Measurements from ENCODE around the gene CHCHD5. TPM values are rescaled to one million over a fixed set of nuclear protein-coding genes. Genes with fewer than 3 reads are reported as not detected.
"Not testable (repeated sequence)": the region's sequence is repeated elsewhere in the genome, so short reads cannot be mapped to it uniquely, and the experiment has no call there.

CHCHD5 gene
- total RNA-seq, 1 experiment from 2014 or later: 30.7 TPM

DNA sequence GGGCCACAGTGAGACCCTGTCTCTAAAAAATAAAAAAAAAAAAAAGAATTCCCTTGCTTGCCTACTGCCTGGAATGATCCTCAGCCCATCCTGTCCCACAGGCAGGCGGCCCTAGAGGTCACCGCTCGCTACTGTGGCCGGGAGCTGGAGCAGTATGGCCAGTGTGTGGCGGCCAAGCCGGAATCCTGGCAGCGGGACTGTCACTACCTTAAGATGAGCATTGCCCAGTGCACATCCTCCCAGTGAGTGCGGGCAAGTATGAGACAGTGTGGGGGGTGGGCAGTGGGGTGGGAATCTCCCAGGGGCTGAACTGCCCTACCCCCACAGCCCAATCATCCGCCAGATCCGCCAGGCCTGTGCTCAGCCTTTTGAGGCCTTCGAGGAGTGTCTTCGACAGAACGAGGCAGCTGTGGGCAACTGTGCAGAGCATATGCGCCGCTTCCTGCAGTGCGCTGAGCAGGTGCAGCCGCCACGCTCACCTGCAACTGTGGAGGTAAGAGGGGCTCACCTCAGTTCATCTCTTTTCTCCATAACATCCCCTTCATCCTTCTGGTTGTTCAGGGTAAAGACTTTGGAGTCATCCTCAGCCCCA is 1.6 kb downstream of the CHCHD5 start:
- DNase-seq (ENCODE audit: extremely low read depth, low read depth): no peak

DNA sequence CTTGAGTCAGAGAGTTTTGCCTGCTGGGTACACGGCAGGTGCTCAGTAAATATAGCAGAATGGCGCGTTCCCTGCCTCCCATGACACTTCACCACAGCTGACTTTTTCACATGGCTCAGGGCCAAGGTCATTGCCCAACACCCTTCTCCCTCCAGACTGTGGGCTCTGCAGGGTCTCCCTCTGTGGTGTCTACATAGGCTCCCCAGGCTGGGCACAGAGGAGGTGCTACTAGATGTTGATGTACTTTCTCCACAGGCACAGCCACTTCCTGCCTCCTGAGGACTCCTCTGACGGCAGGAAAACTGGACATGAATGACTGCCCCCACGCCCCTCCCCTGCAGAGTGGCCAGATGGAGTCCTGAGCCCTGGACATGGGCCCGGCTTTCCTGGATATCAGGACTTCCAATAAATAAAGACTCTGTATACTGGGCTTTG is 4.2 kb downstream of the CHCHD5 start:
- no peak for DNase-seq (ENCODE audit: extremely low read depth, low read depth)

DNA sequence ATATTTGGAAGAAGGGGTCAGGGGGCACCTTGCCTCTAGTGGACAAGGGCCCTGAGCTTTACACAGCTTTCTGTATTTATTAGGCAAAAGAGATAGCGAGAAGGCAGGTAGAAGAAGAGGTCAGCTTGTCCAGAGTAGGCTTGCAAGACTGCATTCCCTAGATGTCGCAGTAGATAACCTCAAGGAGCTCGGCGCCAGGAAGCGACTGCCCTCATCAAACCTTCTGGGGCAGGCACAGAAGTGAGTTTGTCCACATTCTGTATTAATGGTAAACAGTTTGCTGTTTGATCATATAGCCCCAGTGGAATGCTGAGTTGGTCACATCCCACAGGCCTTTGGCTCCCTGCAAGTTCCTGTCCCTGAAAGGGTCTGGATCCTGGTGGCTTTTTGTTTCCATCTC is 7.0 kb downstream of the CHCHD5 start:
- no peak for DNase-seq (ENCODE audit: extremely low read depth, low read depth)

DNA sequence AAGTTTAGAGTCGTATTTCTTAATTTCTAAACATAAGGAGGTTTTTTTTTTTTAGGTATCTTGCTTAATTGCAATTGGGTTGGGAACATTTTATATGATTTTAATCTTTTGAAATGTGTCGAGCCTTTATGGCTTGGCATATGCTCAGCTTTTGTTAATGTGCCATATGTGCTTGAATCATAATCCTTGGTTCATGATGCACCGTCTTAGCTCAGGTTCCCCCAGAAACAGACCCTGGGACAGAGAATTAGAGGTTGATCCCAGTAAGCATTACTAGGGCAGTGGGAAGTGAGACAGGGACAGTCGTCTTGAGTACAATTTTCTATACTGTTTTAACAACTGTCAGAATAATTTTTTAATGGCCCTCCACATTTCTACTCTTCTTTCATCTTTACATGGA is 9.3 kb downstream of the CHCHD5 start:
- DNase-seq (ENCODE audit: extremely low read depth, low read depth): no peak

DNA sequence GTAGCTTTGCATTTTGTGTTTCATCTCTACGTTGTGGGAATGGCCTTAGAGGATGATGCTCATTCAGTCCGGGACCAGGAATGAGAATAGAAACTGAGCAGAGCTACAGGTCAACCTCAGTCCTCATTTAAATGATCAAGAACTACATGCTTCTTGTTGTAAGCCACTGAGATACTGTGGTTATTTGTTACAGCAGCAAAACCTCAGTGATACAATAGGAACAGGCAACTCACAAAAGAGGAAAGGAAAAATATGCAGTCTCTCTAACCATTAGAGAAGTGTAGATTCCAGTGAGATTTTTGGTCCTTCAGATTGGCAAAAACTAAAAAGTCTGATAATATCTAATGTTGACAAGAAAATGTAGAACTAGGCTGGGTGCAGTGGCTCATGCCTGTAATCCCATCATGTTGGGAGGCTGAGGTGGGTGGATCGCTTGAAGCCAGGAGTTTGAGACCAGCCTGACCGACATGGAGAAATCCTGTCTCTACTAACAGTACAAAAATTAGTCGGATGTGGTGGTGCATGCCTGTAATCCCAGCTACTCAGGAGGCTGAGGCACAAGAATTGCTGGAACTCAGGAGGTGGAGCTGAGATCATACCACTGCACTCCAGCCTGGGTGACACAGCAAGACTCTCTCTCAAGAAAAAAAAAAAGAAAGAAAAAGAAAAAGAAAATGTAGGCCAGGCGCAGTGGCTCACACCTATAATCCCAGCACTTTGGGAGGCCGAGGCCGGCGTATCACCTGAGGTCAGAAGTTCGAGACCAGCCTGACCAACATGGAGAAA is 13.3 kb downstream of the CHCHD5 start:
- DNase-seq (ENCODE audit: extremely low read depth, low read depth): no peak

DNA sequence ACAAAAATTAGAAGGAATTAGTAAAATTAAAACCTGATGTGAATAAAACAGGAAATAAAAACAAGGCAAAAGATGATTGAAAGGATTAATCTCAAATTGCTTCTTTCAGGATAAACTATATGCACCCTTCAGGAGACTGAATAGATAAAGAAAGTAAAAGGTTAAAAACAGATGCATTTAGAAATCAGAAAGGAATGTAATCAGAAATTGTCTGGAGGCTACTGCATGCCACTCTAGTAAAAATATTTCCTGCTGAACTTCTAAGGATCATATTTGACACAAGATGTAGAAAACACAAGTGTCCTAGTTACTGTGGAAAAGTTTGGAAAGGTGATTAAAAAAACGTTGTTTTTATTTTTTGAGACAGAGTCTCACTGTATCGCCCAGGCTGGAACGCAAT is 16.2 kb downstream of the CHCHD5 start:
- no peak for DNase-seq (ENCODE audit: extremely low read depth, low read depth)

DNA sequence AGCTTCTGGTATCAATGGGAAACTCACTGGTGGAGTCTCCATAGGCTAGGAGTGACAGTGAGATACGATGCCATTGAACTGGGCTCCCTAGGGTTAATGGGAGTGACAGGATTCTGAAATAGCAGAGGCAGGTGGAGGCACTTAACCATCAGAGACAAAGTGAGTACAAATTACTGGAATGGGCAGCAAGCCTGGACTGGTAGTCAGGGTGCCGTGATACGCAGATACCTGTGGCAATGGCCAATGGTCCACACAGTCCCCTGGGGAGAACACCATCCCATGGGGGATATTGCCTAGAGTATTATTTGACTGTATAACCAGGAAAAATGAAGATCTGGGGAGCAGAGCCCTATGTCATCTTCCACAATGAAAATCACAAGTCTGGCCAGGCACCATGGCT is 17.3 kb downstream of the CHCHD5 start:
- no peak for DNase-seq (ENCODE audit: extremely low read depth, low read depth)

DNA sequence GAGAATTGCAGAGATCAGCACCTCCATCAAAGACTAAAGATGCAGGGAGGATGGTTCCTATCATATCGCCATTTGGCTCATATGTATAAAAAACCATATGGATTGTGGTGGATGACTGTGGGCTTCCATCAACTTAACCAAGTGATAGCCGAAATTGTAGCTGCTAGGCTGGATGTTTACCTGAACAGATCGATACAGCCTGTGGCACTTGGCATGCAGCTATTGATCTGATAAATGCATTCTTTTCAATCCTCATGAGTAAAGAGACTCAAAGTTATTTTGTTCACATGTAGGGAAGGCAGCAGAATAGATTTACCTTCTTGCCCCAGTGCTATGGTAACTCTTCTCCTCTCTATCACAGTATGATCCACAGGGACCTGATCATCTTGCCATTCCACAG is 18.5 kb downstream of the CHCHD5 start:
- no peak for DNase-seq (ENCODE audit: extremely low read depth, low read depth)

DNA sequence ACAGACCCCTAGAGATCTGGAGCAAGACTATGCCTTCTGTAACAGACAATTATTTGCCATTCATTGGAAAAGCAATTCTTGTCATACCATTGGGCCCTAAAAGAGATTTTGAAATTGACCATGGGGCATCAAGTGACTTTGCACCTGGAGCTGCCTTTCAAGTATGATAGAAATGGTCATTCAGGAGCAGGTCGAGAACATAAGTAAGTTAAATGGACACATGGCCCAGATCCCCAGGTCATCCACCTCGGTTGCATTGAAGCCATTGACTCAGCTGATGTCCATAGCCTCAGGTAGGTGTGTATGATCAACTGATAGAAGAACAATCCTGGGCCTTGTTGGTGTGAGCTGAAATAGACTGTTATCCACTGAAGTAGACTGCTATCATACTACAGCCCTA is 19.3 kb downstream of the CHCHD5 start:
- no peak for DNase-seq (ENCODE audit: extremely low read depth, low read depth)

DNA sequence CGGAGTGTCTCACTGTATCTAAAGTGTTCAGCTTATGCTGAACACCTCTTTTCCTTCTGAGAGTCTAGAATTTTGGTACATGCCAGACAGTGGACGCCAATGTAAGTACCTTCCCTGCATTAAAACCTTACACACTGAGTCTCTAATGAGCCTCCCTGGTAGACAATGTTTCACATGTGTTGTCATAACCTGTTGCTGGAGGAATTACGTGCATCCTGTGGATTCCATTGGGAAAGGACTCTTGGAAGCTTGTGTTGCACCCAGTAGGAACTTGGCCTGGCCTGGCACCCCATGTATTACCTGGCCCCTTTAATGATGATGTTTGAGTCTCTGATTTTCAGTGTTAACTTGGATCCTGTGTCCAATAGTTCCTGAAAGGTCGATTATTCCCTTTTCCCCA is 20.5 kb downstream of the CHCHD5 start:
- DNase-seq (ENCODE audit: extremely low read depth, low read depth): no peak

DNA sequence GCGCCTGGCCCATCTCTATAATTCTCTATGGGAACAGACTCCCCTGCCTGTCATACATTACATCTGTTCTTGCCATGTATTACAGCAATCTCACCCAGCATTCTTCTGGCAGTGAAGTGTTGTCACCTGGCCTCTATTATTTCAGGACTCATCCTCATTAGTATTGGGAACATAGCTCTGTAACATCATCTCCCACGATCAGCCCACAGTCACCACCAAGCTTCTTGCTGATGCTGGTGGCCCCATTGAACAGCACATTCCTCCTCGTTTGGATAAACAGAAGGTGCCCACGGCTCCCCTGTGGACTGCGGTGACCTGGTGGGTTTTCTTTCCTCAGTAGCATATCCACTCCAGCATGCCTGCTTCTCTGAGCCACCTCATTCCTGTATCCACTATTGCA is 21.5 kb downstream of the CHCHD5 start:
- no peak for DNase-seq (ENCODE audit: extremely low read depth, low read depth)

DNA sequence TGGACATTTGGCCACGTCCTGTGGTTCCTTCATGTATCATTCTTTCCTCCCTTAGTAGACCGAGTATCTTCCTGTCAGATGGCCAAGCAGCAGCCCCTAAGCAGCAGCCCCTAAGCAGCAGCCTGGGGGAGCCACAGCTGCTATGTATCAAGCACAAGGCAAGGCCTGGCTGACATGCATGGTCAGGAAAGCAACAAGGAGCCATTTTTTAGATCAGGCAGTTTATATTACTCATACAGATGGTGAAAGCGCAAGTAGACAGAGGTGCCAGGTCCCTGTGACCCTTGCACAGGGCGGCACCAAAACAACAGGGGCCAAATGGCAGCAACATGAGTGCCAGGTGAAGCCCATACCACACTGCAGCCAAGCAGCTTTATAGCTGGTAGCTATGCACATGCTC is 22.1 kb downstream of the CHCHD5 start:
- no peak for DNase-seq (ENCODE audit: extremely low read depth, low read depth)

DNA sequence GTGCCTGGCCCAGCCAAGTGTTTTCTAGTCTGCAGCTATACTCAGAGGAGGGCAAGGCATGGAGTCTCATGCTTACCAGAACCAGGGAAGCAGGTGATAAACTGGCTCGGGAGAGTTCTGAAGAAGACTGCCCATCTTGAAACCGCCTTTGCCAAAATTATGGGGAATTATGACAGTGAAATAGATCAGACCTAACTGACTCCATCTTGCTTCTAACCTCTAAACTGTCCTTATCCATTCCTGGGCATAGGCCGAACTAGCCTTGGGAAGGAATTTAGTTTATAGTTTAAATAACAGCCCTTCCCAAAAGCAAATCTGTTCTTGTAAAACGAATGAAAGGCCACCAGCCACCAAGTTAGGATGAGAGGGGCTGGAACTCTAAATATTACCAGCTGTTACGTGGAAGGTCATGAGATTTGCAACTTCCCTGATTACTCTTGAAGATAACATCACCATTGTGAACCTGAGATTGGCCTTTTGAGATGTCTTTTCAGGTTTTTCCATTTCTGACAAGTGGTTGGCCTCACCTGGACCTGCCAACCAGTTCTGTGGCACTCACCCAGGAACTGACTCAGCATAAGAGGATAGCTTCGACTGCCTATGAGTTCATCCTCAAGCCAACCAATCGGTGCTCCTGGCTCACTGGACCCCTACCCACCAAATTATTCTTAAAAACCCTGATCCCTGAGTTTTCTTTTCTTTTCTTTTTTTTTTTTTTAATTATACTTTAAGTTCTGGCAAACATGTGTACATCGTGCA is 23.4 kb downstream of the CHCHD5 start:
- no peak for DNase-seq (ENCODE audit: extremely low read depth, low read depth)

DNA sequence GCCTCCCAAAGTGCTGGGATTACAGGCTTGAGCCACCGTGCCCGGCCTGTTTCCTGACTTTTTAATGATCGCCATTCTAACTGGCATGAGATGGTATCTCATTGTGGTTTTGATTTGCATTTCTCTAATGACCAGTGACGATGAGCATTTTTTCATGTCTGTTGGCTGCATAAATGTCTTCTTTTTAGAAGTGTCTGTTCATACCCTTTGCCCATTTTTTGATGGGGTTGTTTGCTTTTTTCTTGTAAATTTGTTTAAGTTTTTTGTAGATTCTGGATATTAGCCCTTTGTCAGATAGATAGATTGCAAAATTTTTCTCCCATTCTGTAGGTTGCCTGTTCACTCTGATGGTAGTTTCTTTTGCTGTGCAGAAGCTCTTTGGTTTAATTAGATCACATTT is 24.9 kb downstream of the CHCHD5 start:
- not testable (repeated sequence) for DNase-seq (ENCODE audit: extremely low read depth, low read depth)

DNA sequence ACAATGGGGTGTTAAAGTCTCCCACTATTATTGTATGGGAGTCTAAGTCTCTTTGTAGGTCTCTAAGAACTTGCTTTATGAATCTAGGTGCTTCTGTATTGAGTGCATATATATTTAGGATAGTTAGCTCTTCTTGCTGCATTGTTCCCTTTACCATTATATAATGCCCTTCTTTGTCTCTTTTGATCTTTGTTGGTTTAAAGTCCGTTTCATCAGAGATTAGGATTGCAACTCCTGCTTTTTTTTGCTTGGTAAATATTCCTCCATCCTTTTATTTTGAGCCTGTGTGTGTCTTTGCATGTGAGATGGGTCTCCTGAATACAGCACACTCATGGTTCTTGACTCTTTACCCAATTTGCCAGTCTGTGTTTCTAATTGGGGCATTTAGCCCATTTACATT is 27.9 kb downstream of the CHCHD5 start:
- DNase-seq (ENCODE audit: extremely low read depth, low read depth): not testable (repeated sequence)

DNA sequence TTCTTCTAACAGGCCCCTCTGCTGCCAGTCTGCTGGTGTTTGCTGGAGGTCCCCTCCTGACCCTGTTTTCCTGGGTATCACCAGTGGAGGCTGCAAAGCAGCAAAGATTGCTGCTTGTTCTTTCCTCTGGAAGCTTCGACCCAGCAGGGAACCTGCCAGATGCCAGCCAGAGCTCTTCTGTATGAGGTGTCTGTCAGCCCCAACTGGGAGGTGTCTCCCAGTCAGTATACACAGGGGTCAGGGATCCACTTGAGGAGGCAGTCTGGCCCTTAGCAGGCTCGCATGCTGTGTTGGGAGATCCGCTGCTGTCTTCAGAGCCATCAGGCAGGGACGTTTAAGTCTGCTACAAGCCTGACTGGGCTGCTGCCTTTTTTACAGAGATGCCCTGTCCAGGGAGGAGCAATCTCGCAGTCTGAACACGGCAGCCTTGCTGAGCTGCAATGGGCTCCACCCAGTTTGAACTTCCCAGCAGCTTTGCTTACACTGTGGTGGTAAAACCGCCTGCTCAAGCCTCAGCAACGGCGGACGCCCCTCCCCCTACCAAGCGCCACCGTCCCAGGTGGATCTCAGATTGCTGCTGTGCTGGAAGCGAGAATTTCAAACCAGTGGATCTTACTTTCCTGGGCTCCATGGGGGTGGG is 29.9 kb downstream of the CHCHD5 start:
- DNase-seq (ENCODE audit: extremely low read depth, low read depth): no peak

DNA sequence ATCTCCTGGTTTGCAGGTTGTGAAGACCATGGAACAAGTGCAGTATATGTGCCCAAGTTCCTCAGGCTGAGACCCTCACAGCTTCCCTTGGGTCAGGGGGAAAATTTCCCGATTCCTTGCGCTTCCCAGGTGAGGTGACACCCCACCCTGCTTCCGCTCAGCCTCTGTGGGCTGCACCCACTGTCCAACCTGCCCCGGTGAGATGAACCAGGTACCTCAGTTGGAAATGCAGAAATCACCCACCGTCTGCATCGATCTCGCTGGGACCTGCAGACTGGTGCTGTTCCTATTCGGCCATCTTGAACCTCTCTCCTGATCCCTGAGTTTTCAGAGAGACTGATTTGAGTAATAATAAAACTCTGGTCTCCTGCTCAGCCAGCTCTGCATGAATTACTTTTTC is 30.6 kb downstream of the CHCHD5 start:
- no peak for DNase-seq (ENCODE audit: extremely low read depth, low read depth)

DNA sequence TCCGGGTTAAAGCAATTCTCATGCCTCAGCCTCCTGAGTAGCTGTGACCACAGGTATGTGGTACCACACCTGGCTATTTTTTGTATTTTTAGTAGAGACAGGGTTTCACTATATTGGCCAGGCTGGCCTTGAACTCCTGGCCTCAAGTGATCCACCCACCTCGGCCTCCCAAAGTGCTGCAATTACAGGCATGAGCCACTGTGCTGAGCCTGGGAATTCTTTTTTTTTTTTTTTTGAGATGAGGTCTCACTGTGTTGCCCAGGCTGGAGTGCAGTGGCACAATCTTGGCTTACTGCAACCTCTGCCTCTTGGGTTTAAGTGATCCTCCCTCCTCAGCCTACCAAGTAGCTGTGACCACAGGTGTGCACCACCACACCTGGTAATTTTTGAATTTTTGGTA is 31.4 kb downstream of the CHCHD5 start:
- DNase-seq (ENCODE audit: extremely low read depth, low read depth): not testable (repeated sequence)

DNA sequence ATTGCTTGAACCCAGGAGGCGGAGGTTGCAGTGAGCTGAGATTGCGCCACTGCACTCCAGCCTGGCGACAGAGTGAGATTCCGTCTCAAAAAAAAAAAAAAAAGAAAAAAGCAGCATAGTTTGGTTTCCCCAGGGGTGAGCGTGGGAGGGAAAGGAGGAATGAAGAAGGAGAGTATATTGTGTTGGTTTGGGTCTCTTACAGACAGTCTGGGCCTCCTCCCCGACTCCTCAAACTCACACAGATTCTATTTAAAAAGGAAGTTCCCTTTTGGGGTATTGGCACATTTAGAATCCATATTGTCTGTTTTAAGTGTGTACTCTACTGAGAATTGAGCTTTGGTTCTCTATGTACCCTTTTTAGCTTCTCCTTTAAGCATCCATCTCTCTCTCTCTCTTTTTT is 34.0 kb downstream of the CHCHD5 start:
- DNase-seq (ENCODE audit: extremely low read depth, low read depth): no peak

DNA sequence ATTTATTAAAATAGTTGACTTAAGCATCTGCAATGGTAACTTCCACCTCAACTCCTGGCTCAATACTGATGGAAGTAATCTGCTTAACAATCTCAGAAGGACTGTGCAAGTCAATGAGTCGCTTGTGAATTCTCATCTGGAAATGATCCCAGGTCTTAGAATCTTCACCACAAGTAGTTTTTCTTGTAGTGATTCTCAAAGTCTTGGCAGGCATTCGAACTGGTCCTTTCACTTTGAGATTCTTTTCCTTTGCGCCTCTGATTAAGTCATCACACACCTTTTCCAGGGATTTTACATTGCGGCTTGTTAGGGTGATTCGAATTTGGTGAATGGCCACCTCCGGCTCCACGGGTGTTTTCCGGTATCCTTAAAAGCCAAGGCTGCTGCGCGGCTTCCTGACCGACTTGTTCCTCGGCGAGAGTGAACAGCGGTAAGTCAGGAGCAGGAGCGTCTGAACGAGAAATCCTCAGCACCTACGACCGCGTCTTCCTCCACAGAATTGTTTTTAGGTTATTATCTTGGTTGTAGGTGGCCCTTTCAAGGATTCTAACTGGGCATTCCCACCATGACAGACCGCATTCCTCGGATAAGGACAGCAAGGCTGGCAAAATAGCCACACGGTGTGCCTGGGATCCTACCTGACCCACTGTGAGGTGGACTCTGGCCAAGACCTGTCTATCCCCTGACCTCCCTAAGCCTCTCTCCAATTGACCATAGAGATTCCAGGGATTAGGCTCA is 37.5 kb downstream of the CHCHD5 start:
- no peak for DNase-seq (ENCODE audit: extremely low read depth, low read depth)

DNA sequence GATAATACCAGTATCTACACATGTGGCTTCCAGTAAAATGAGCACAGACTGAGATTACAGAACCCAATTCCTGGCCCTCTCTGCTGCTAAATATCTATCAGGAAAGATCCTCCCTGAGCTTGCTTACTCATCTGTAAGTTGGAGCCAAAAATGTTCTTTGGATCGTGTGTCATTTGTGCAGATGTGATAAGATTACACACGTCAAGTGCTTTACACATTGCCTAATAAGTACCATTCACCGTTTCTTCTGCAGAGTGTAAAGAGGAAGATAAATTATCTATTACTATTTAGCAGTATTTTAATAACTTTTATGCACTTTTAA is 38.1 kb downstream of the CHCHD5 start:
- DNase-seq (ENCODE audit: extremely low read depth, low read depth): peak; percentile 88
